Raji (cell line): ENCODE measurements around the gene NME2.
A peak's percentile ranks its signal among the peaks of the same experiment; 100 is the strongest.

ENCODE experiments used
- POLR2A ChIP-seq: IDR thresholded peaks from 2 replicates; pipeline ENCODE4 v1.6.1; 2011; ENCODE audit warnings: low read depth, low read length, control low read depth; ENCODE audit not compliant: insufficient read depth

NME2 gene

DNA sequence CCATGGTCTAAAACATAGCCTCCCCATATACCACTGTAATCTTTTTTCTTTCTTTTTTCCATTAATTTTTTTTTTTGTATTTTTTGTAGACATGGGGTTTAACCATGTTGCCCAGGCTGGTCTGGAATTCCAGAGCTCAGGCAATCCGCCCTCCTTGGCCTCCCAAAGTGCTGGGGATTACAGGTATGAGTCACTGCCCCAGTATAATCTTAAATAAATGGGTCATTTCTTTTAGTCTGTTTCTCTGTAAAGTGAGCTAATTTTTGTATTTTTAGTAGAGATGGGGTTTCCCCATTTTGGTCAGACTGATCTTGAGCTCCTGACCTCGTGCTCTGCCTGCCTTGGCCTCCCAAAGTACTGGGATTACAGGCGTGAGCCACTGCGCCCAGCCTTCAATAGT is 18.6 kb upstream of the NME2 start:
- no peak for TF ChIP-seq POLR2A

DNA sequence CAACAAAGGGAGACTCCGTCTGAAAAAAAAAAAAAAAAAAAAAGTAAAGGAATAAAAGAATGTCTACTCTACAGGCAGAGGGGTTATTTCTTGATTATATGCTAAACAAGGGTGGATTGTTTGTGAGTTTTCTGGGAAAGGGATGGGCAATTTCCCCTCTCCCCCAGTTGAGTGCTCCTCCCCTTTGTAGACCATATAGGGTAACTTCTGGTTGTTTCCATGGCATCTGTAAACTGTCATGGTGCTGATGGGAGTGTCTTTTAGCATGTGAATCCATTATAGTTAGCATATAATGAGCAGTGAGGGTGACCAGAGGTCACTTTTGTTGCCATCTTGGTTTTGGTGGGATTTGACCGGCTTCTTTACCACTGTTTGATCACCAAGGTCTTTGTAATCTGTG is 17.0 kb upstream of the NME2 start:
- no peak for TF ChIP-seq POLR2A

DNA sequence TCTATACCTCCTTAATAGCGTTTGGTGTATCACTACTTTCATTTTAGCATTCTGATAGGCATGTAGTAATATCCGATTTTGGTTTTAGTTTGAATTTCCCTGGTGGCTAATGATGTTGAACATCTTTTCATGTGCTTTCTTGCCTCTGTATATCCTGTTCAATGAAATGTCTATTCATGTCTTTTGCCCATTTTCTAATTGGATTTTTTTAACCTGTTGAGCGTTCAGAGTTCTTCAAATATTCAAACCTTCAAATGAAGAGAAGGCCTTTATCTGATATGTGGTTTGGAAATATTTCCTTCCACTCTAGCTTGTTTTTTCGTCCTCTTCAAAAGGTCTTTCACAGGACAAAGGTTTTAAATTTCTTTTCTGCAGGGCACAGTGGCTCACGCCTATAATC is 15.3 kb upstream of the NME2 start:
- no peak for TF ChIP-seq POLR2A

DNA sequence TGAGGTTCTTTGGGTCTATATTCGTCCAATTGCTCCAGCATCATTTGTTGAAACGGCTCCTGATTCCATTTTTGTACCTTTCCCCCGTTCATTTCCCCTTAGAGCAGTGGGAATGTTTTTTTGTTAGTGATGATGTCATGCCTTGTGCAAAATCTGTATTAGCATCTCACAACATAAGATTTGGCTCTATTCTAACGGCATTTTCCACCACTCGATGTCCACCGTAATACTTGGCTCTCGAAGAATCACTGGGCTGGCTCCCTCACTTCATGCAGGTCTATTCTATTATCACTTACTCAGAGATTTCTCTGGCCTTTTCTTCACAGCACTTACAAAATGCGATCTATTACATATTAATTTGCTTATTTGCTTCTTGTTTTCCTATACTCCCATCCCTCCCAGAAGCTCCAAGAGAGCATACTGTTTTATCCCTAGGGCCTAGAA is 13.4 kb upstream of the NME2 start:
- TF ChIP-seq POLR2A = no peak

DNA sequence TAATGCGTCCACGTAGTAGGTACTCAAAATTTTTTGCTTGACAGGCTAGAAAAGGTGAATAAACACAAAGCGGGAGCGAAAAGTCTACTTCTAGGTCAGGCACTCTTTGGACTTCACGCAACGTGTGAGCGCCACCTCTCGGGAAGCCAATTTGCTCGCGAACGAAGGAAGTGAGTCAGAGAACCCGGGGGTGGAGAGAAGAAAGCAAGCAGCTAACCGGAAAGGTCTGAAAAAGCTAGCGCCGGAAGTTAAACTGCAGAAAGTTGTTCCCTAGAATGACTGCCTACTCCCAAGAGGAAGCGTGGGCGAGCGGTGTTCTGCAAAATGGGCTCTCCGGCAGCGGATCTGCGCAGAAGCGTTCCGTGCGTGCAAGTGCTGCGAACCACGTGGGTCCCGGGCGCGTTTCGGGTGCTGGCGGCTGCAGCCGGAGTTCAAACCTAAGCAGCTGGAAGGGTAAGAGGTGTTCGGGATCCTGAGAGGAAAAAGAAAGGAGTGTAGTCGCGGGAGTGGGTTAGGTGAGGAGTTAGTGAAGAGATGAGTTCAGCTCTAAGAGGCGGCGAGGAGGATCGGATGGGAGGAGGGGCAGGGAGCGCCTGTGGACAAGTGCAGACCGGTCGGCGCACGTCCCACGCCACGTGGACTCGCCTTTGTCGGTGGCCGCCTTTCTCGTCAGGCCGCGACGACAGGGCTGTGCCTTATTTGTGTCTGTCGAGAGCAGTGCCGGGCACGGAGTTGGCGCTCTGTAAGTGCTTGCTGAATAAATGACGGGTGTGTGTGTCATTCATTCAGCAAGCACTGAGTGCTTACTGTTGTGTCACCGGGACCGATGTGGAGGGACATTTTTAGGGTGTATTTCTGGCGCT is 12.8 kb upstream of the NME2 start, which contains the start of gene NME1:
NME1 (plus strand) TSS at position 350 of the 863 bp plus-strand sequence. CDS start 2,096 bp downstream, outside the sequence.
- peak; percentile 93 for TF ChIP-seq POLR2A

DNA sequence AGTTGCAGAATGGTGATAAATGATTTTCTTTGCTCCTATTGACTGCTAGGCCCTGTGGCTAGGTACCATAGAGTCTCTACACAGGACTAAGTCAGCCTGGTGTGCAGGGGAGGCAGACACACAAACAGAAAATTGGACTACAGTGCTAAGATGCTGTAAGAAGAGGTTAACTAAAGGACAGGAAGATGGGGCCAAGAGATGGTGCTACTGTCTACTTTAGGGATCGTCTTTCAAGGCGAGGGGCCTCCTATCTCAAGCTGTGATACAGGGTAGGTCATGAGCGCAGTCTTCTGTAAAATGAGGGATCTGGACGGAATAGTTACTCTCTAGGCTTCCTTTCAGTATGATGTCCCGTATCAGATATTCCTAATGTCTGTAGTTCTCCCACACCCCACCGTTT is 12.0 kb upstream of the NME2 start:
- TF ChIP-seq POLR2A = no peak

DNA sequence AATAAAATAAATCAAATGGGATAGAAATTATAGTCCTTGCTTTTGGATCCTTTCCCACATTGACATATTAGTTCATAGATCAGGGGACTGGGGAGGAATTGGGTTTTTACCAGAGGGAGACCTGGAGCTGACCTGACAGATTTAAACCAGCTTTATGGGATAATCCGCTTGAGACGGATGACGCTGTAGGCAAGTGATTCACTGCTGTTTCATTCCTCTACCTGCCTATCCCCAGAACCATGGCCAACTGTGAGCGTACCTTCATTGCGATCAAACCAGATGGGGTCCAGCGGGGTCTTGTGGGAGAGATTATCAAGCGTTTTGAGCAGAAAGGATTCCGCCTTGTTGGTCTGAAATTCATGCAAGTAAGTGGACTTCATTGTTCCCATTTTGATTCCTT is 10.8 kb upstream of the NME2 start:
- TF ChIP-seq POLR2A = no peak

DNA sequence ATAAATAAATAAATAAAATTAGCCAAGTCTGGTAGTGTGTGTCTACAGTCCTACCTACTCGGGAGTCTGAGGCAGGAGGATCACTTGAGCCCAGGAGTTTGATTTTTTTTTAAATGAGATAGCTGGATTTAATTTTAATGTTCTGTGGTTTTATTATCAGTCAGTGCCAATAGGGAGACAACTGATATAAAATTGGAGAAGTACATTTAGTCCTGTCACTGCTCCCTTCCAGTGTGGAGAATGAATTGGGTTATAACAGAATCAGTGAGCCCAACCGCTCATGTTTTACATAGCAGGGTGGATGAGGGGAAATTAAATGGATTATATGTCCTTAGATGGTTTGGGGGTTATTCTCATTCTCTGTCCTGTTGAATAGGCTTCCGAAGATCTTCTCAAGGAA is 6.6 kb upstream of the NME2 start:
- no peak for TF ChIP-seq POLR2A

DNA sequence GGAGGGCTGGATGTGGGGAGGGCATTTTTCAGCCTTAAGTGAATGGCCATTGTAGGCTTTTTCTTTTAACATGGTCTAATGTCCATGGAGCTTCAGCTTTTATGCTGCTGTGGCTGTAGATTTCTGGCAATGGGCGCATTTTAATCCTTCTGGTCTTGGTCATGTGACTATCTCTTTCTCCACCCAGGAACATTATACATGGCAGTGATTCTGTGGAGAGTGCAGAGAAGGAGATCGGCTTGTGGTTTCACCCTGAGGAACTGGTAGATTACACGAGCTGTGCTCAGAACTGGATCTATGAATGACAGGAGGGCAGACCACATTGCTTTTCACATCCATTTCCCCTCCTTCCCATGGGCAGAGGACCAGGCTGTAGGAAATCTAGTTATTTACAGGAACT is 4.7 kb upstream of the NME2 start:
- no peak for TF ChIP-seq POLR2A

DNA sequence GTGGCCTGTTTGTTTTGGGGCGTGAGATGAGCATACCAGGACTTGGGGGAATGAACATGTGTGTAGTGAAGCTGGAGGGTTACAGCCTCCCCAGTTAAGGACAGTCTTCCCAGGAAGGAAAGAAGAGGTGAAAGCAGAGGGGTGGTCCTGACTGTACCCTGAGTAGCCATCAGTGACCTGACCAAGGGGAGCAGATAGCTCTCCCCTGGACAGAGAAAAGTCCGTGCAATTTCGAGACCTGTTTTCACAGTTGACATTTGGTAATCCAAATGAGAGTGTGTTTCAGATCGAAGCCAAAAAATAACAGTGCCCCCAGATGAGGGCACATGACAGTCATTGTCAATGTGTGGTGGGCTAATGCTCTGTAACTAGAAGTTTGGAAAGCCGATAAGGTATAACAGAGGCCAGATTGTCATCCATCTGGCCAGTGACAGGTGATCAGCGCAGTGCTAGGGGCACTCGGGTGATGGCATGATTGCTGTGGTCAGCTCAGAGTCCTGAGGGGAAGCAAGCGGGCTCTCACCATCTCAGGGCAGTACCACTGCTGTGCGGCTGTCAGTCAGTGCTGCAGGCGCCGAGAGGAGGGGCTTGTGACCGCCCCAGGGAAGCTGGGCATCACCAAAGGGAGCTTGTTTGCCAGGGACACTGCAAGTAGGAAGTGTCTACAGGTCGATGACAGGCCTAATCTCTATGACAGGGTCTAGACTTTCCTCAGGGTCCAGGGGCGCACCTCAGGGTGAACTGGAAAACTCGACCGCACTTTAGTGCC is 1.1 kb upstream of the NME2 start:
- TF ChIP-seq POLR2A = no peak

DNA sequence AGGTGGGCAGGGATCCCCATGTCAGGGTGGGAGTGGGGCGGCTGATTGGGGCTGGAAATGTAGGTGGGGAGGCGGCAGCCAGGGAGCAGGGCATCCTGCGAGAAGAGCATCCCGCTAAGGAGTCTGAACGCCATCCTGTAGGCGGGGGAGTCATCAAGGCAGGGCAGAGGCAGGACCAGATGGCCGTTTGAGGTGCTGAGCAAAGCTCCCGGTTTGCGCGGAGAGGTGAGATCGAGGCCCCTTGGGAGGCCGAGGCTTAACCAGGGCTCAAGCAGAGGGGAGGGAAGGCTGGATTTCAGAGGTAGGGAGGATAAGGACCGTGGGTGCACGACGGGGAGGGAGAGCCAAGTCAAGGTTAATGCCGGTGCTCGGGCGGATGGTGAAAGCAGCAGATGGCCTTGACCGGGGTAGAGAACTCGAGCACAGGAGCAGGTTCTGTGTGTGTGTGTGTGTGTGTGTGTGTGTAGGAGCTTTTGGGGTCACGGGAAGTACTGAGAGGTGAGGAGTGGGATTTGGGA is 472 bp upstream of the NME2 start:
- no peak for TF ChIP-seq POLR2A

DNA sequence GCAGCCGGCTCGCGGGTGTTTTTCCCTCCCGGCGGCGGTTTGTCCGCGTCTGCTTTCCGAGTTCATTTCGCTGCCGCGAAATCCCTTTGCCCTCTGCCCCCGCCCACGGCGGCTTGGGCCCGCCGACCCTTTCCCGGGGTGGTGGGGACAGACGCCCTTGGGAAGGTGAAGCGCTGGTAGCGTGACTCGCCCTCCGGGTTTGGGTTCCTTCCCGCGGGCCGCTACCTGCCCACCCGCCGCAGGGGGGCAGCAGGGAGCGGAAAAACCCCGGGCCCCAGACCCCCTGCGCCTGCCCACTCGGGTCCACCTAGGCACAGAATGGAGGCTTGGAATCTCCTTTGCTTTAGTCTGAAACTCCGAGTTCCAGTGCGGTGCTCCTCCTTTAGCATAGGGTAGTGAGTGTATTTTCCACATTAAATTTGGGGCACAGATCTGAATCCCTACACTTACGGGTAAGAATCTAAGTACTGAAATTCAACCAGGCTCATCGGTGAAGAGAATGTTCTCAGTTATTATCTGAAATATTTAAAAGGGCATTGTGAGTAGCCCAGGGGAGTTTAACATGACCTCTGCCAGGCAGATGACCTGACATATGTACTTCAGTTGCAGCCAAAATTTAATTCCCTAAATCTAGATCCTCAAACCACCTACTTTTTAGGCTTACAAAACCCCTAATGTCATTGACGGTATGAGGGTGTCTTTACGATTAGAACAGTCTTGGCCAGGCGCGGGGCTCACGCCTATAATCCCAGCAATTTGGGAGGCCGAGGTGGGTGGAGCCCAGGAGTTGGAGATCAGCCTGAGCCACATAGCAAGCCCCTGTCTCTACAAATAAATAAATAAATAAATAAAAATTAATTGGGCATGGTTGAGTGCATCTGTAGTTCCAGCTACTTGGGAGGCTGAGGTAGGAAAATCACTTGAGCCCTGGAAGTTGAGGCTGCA is 1.0 kb downstream of the NME2 start:
- peak; percentile 7; the same call in 1 of the 2 replicates for TF ChIP-seq POLR2A

DNA sequence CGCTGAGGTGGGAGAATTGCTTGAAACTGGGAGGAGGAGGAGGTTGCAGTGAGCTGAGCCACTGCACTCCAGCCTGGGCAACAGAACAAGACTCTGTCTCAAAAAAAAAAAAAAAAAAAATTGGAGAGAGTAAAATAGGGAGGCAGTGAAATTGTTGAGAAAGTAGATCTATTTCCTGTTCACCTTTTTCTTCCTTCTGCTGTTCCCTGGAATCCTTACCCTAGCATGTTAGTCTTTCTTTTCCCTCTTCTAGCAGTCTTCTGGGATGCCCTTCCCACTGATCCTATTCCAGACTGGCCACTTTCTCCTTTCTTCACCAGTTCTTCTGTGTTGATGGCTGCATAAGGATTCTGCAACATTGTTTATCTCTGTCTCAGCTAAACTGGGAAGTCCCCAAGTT is 3.1 kb downstream of the NME2 start:
- no peak for TF ChIP-seq POLR2A

DNA sequence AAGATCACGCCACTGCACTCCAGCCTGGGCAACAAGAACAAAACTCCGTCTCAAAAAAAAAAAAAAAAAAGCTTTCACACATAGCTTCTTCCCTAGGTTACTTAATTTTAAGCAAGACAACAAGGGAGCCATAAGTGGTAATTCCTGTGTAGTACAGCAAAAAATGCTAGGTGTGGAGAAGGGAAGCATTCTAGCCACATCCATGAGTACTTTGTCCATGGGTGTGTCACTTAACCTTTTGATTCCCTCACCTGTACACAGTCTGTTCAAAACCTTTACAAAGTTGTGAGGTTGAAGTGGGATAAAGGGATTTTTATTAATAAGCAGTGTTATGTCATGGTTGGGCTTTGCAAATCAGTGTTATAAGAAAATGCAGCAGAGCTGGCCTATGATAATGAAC is 4.5 kb downstream of the NME2 start:
- no peak for TF ChIP-seq POLR2A

DNA sequence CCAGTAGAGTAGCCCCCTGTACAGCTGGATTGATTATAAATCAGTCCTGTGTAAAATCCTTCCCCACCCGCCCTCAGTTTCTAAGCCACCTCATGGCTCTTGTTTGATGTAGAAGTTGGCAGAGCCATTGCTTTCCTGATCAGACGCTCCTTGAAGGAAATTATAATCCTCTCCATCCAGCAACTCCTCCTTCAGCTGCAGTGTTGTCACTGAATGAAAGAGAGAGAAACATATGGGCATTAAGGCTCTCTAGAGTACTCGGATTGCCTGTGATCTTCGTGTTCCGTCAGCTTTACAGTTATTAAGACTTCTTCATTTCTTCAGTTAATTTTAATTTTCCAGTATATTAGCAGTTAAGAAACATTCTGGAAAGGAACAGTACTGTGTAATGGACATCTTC is 14.3 kb downstream of the NME2 start:
- TF ChIP-seq POLR2A = no peak

DNA sequence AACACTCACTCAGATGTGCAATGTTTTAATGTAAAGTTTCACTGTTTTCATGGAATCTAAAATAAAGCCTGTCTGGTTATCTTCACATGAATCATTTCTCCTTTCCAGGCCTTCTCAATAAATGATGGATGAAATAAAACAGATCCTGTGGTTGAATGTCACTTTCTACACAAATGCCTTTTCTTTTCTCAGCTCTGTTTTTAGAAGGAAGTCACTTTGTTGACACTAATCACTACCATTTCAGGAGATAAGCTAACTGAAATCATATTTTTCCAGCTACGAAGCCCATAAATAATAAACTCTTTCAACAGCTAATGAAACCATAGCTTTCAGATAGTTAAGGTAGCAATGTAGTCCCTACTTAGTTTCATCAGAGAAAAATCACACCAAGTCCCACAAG is 17.9 kb downstream of the NME2 start:
- no peak for TF ChIP-seq POLR2A
